ENCODE results near the gene ISCA1. TPM values are rescaled to one million over a fixed set of nuclear protein-coding genes. Genes with fewer than 3 reads are reported as not detected.

Gene ISCA1
- polyA plus RNA-seq, 2 of the 4 experiments (the other 2 are of a cell fraction), result 42.4 to 58.2 TPM

DNA sequence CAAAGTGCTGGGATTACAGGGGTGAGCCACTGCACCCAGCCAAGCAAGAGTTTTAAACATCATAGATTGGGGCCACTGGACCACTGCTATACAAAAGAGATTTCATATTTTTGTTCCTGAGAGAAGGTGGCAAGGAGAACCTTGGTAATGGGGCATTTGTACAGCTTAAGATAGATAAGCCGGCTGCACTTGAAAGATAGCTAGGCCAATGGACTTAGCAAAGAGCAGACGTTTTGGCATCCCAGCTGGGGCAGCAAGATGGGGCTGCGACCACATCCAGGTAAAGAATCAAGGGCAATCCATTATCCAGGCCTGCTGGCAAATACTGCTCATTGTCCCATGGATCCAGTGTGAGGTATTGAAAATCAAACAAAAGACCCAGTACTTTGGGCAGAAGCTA, 3.9 kb upstream of the ISCA1 start:
- TF ChIP-seq SREBF2 (IDR thresholded peaks at IDR 0.05) (no peak), ZNF302 (CRISPR knock-in tag; IDR thresholded peaks at IDR 0.05) (no peak)
- TF ChIP-seq, protein P1, sequence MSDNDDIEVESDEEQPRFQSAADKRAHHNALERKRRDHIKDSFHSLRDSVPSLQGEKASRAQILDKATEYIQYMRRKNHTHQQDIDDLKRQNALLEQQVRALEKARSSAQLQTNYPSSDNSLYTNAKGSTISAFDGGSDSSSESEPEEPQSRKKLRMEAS (IDR thresholded peaks at IDR 0.05), result no peak
- FAIRE-seq (no peak), DNase-seq (ENCODE audit: low read depth in 1 of 2, low spot score in 1 of 2) (no peak), ATAC-seq (no peak)
- POLR2A ChIA-PET, result no interaction called here
- CTCF ChIA-PET, result interaction anchor here (0.6 to 1.3 kb wide), 3 partner anchors 25 to 47 kb away, joined by 3 to 6 read pairs (median 3); no protein-coding TSS in a partner anchor
- Histone ChIP-seq H3K27ac (no peak overlapping the region), H3K4me2 (no peak overlapping the region), H3K9me3 (no peaks in the 10 kb centered on the region), H3K4me3 (no peak overlapping the region), H3K4me1 (peaks cover 13% of the 10 kb centered on the region; the same call in 2 of the 3 replicates)
- WGBS (ENCODE audit: missing lambda C conversion rate), result 31% methylated on average over 3 of the region's 3 CpGs

DNA sequence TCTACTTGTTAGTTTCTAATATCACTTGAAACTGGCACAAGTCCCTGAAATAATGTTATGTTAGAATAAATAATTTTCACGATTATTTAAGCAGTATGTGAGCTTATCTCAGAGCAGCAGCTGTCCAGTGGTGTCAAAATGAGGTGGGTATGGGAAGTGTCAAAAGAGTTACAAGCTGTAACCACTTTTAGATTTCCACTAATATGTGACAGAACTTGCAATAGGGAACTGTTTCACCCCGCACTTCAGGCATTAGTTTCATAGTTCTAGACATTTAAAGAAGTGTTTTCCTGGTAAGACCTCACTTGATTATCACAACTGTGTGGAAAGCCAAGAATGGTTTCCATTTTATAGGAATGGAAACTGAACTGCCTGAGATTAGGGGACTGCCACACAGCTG, 2.9 kb upstream of the ISCA1 start:
- Histone ChIP-seq H3K27ac (no peak overlapping the region), H3K9me3 (no peaks in the 10 kb centered on the region), H3K4me2 (no peak overlapping the region), H3K4me1 (peaks cover 22% of the 10 kb centered on the region; the same call in 2 of the 3 replicates), H3K4me3 (no peak overlapping the region)
- DNase-seq (ENCODE audit: low read depth in 1 of 2, low spot score in 1 of 2) (no peak), ATAC-seq (no peak), FAIRE-seq (no peak)
- ChIA-PET CTCF (interaction anchor here (1.5 kb wide), 1 partner anchor 12 kb away, joined by 4 read pairs; no protein-coding TSS in a partner anchor), POLR2A (no interaction called here)
- TF ChIP-seq, protein P2, sequence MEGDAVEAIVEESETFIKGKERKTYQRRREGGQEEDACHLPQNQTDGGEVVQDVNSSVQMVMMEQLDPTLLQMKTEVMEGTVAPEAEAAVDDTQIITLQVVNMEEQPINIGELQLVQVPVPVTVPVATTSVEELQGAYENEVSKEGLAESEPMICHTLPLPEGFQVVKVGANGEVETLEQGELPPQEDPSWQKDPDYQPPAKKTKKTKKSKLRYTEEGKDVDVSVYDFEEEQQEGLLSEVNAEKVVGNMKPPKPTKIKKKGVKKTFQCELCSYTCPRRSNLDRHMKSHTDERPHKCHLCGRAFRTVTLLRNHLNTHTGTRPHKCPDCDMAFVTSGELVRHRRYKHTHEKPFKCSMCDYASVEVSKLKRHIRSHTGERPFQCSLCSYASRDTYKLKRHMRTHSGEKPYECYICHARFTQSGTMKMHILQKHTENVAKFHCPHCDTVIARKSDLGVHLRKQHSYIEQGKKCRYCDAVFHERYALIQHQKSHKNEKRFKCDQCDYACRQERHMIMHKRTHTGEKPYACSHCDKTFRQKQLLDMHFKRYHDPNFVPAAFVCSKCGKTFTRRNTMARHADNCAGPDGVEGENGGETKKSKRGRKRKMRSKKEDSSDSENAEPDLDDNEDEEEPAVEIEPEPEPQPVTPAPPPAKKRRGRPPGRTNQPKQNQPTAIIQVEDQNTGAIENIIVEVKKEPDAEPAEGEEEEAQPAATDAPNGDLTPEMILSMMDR (IDR thresholded peaks at IDR 0.05), result no peak
- TF ChIP-seq RCOR1 (IDR thresholded peaks at IDR 0.05; ENCODE audit: low read depth, low read length), result no peak
- 91% methylated on average over 2 of the region's 2 CpGs for WGBS (ENCODE audit: missing lambda C conversion rate)

DNA sequence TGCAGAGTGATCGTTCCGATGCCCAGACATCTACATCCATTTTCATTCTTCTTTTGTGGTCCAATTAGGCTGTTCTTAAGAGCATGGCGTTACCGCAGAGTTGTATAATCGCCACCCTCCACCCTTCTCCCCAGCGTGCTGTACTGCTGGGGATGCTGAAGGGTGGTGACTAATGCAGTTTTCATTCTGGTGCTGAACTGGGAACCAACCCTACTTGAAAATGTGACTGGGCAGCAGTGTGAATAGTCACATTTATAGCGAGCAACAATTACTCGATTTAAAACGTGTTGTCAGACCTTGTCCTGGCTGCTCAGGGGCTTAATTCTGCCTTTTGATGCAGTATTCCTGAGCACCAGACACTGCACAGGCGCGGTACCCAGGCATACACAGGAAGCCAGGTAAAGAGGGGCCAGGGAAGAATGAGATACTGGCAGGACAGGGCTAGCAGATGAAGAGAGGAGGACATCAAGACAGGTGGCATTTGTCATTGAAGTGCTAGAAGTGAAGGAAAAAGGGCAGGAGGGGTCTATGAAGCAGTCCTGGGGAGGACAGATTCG, 719 bp upstream of the ISCA1 start:
- DNase-seq (ENCODE audit: low read depth in 1 of 2, low spot score in 1 of 2), result peak in 1 of 2 experiments; percentile 8
- no peaks in the 10 kb centered on the region for H3K9me3 ChIP-seq
- no peak for FAIRE-seq
- peaks cover 22% of the 10 kb centered on the region; the same call in 2 of the 3 replicates for H3K4me1 ChIP-seq
- peak overlapping the region; percentile 82 to 96 for H3K27ac ChIP-seq
- TF ChIP-seq PHF8 (IDR thresholded peaks at IDR 0.05; ENCODE audit: borderline replicate concordance, low read depth), result no peak
- no peak for TF ChIP-seq EHF (CRISPR knock-in tag; IDR thresholded peaks at IDR 0.05)
- TF ChIP-seq, protein P3, sequence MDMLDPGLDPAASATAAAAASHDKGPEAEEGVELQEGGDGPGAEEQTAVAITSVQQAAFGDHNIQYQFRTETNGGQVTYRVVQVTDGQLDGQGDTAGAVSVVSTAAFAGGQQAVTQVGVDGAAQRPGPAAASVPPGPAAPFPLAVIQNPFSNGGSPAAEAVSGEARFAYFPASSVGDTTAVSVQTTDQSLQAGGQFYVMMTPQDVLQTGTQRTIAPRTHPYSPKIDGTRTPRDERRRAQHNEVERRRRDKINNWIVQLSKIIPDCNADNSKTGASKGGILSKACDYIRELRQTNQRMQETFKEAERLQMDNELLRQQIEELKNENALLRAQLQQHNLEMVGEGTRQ (IDR thresholded peaks at IDR 0.05), result no peak
- no peak for TF ChIP-seq JUNB (IDR thresholded peaks at IDR 0.05)
- no peak for TF ChIP-seq CBX8 (IDR thresholded peaks at IDR 0.05)
- no peak for TF ChIP-seq HDAC2 (IDR thresholded peaks at IDR 0.05)
- TF ChIP-seq, protein P4, sequence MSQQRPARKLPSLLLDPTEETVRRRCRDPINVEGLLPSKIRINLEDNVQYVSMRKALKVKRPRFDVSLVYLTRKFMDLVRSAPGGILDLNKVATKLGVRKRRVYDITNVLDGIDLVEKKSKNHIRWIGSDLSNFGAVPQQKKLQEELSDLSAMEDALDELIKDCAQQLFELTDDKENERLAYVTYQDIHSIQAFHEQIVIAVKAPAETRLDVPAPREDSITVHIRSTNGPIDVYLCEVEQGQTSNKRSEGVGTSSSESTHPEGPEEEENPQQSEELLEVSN (IDR thresholded peaks at IDR 0.05; ENCODE audit: borderline replicate concordance, low read depth), result no peak
- peak overlapping the region; percentile 81 for H3K4me2 ChIP-seq
- peak; percentile 43 to 59 for ATAC-seq
- ChIA-PET CTCF (interaction anchor here (0.9 to 1.3 kb wide), 3 partner anchors 16 to 132 kb away, joined by 3 read pairs; no protein-coding TSS in a partner anchor), POLR2A (interaction anchor here (0.8 to 1.5 kb wide), 4 partner anchors 9 to 57 kb away, joined by 3 read pairs; no protein-coding TSS in a partner anchor)
- peak overlapping the region; percentile 69 for H3K4me3 ChIP-seq
- 27% methylated on average over 12 of the region's 12 CpGs for WGBS (ENCODE audit: missing lambda C conversion rate)

DNA sequence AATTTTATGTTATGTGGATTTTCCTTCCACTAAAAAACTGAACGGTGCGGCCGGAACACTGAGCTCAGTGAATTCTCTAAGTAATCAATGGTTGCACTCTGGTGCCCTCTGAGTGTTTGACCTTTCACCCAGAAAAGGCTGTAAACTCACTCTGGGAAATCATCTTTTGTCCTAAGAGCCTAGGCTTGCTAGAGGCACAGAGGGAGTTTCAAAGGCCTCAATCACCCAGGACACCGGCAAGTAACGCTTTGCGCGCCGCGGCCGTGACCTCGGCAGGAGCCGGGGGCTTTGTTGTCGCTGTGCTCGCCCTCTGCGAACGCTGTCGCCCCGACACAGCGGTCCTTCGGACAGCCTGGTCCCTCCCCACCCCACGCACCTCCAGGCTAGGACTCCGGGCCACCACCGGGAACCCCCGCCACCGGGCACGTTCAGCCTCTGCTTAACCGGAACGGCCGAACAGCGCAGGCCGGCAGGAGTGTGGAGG, 703 bp downstream of the ISCA1 start:
- FAIRE-seq, result no peak
- CTCF ChIA-PET, result no interaction called here
- WGBS (ENCODE audit: missing lambda C conversion rate), result 3% methylated on average over 27 of the region's 31 CpGs
- Histone ChIP-seq H3K9me3 (no peaks in the 10 kb centered on the region), H3K4me2 (peak overlapping the region; percentile 91), H3K4me3 (peak overlapping the region; percentile 69), H3K27ac (peak overlapping the region; percentile 82 to 96), H3K4me1 (peaks cover 13% of the 10 kb centered on the region; the same call in 2 of the 3 replicates)
- ATAC-seq, result peak; percentile 35 to 66; a peak in 5 of 6 replicates
- DNase-seq (ENCODE audit: low read depth in 1 of 2, low spot score in 1 of 2), result peak in 1 of 2 experiments; percentile 13
- POLR2A ChIA-PET, result interaction anchor here (0.5 to 1.5 kb wide), 4 partner anchors 8 to 109 kb away, joined by 3 read pairs; no protein-coding TSS in a partner anchor
- TF ChIP-seq, protein P3 (IDR thresholded peaks at IDR 0.05), result no peak
- TF ChIP-seq KDM1A (IDR thresholded peaks at IDR 0.05; ENCODE audit: low read depth) (no peak), FOXS1 (CRISPR knock-in tag; IDR thresholded peaks at IDR 0.05) (no peak), NPAS2 (CRISPR knock-in tag; IDR thresholded peaks at IDR 0.05; ENCODE audit: borderline replicate concordance) (no peak), RFX5 (IDR thresholded peaks at IDR 0.05) (no peak), CBX8 (IDR thresholded peaks at IDR 0.05) (no peak), HOXA7 (CRISPR knock-in tag; IDR thresholded peaks at IDR 0.05) (no peak), GATA3 (IDR thresholded peaks at IDR 0.05; ENCODE audit: borderline replicate concordance) (no peak), RARB (CRISPR knock-in tag; IDR thresholded peaks at IDR 0.05) (no peak)
- TF ChIP-seq, protein P5, sequence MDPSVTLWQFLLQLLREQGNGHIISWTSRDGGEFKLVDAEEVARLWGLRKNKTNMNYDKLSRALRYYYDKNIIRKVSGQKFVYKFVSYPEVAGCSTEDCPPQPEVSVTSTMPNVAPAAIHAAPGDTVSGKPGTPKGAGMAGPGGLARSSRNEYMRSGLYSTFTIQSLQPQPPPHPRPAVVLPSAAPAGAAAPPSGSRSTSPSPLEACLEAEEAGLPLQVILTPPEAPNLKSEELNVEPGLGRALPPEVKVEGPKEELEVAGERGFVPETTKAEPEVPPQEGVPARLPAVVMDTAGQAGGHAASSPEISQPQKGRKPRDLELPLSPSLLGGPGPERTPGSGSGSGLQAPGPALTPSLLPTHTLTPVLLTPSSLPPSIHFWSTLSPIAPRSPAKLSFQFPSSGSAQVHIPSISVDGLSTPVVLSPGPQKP (IDR thresholded peaks at IDR 0.05; ENCODE audit: low read depth, low read length), result no peak
- TF ChIP-seq, protein P1 (IDR thresholded peaks at IDR 0.05), result no peak
- TF ChIP-seq, protein P6, sequence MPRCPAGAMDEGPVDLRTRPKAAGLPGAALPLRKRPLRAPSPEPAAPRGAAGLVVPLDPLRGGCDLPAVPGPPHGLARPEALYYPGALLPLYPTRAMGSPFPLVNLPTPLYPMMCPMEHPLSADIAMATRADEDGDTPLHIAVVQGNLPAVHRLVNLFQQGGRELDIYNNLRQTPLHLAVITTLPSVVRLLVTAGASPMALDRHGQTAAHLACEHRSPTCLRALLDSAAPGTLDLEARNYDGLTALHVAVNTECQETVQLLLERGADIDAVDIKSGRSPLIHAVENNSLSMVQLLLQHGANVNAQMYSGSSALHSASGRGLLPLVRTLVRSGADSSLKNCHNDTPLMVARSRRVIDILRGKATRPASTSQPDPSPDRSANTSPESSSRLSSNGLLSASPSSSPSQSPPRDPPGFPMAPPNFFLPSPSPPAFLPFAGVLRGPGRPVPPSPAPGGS (IDR thresholded peaks at IDR 0.05), result no peak
